GM19099 (cell line): Measurements from ENCODE around the gene MRPL55.

ENCODE experiments used
- POLR2A ChIP-seq: IDR thresholded peaks from 3 replicates; pipeline ENCODE4 v1.6.1; 2011; ENCODE audit warnings: low read depth; ENCODE audit not compliant: insufficient read length; ENCODE audit errors: extremely low read depth

Gene MRPL55

GRCh38 chr1:228079013-228079412 lies 30.1 kb downstream of the MRPL55 start:
- TF ChIP-seq POLR2A = no peak

GRCh38 chr1:228077565-228078330 lies 31.4 kb downstream of the MRPL55 start:
- no peak for TF ChIP-seq POLR2A

- no peak for TF ChIP-seq POLR2A
Observed at GRCh38 chr1:228076796-228077430, 32.2 kb downstream of the MRPL55 start.

- TF ChIP-seq POLR2A = no peak
Observed at GRCh38 chr1:228075801-228076271, 33.3 kb downstream of the MRPL55 start.

GRCh38 chr1:228074954-228075730 lies 34.0 kb downstream of the MRPL55 start:
- no peak for TF ChIP-seq POLR2A

- no peak for TF ChIP-seq POLR2A
Observed at GRCh38 chr1:228073857-228074545, 35.1 kb downstream of the MRPL55 start.

GRCh38 chr1:228073061-228073856 lies 35.8 kb downstream of the MRPL55 start:
- TF ChIP-seq POLR2A = no peak

GRCh38 chr1:228072658-228073043 lies 36.4 kb downstream of the MRPL55 start:
- no peak for TF ChIP-seq POLR2A

- no peak for TF ChIP-seq POLR2A
Observed at GRCh38 chr1:228071839-228072657, 37.1 kb downstream of the MRPL55 start.

GRCh38 chr1:228070851-228071250 lies 38.2 kb downstream of the MRPL55 start:
- TF ChIP-seq POLR2A = no peak

- TF ChIP-seq POLR2A = no peak
Observed at GRCh38 chr1:228070173-228070572, 38.9 kb downstream of the MRPL55 start.

GRCh38 chr1:228068359-228068758 lies 40.7 kb downstream of the MRPL55 start:
- no peak for TF ChIP-seq POLR2A

GRCh38 chr1:228066891-228067654 lies 42.0 kb downstream of the MRPL55 start:
- TF ChIP-seq POLR2A = no peak
